ENCODE data around the gene EEA1.
A peak's percentile ranks its signal among the peaks of the same experiment; 100 is the strongest.

Gene EEA1

GRCh38 chr12:92928962-92929915, at the start of gene EEA1:
EEA1 (minus strand) TSS chr12:92929295; CDS start chr12:92929066, 229 bp downstream.
- ChIA-PET POLR2A (interaction anchor here (1.3 to 1.4 kb wide), 4 partner anchors 13 to 143 kb away, joined by 3 to 4 read pairs (median 3); no protein-coding TSS in a partner anchor), CTCF (no interaction called here)
- peak; percentile 99 for TF ChIP-seq L3MBTL2 (conservative IDR thresholded peaks at IDR 0.05)
- TF ChIP-seq ELF4 (IDR thresholded peaks at IDR 0.05) = peak; percentile 69
- peak; percentile 98 for TF ChIP-seq PKNOX1 (IDR thresholded peaks at IDR 0.05)
- TF ChIP-seq ARNT (IDR thresholded peaks at IDR 0.05) = no peak
- DNase-seq (ENCODE audit: extremely low spot score) = peak; percentile 96

- TF ChIP-seq CTBP1 (IDR thresholded peaks at IDR 0.05; ENCODE audit: borderline replicate concordance) (no peak), L3MBTL2 (conservative IDR thresholded peaks at IDR 0.05) (no peak), SUZ12 (IDR thresholded peaks at IDR 0.05) (no peak), ELF4 (IDR thresholded peaks at IDR 0.05) (no peak), FOXM1 (IDR thresholded peaks at IDR 0.05; ENCODE audit: borderline replicate concordance) (no peak), NFRKB (IDR thresholded peaks at IDR 0.05) (no peak), LEF1 (IDR thresholded peaks at IDR 0.05; ENCODE audit: borderline replicate concordance) (no peak), FOXK2 (IDR thresholded peaks at IDR 0.05) (no peak), ARNT (IDR thresholded peaks at IDR 0.05) (no peak), FOXA1 (IDR thresholded peaks at IDR 0.05) (no peak), ZNF384 (IDR thresholded peaks at IDR 0.05) (no peak), PKNOX1 (IDR thresholded peaks at IDR 0.05) (no peak), SP1 (IDR thresholded peaks at IDR 0.05) (no peak), BHLHE40 (IDR thresholded peaks at IDR 0.05; ENCODE audit: borderline replicate concordance) (no peak), TARDBP (IDR thresholded peaks at IDR 0.05) (no peak), HDGF (IDR thresholded peaks at IDR 0.05; ENCODE audit: borderline replicate concordance) (no peak)
- POLR2A ChIA-PET = no interaction called here
- CTCF ChIA-PET = interaction anchor here (0.7 to 1.0 kb wide), 2 partner anchors 9 to 291 kb away, joined by 3 to 6 read pairs; no protein-coding TSS in a partner anchor
- DNase-seq (ENCODE audit: extremely low spot score) = no peak
These were observed 49.5 kb upstream of the EEA1 start for GRCh38 chr12:92978607-92979006.

- TF ChIP-seq PKNOX1 (IDR thresholded peaks at IDR 0.05) (no peak), NFRKB (IDR thresholded peaks at IDR 0.05) (no peak), BHLHE40 (IDR thresholded peaks at IDR 0.05; ENCODE audit: borderline replicate concordance) (no peak), HDGF (IDR thresholded peaks at IDR 0.05; ENCODE audit: borderline replicate concordance) (no peak), FOXK2 (IDR thresholded peaks at IDR 0.05) (no peak), TARDBP (IDR thresholded peaks at IDR 0.05) (no peak), ARNT (IDR thresholded peaks at IDR 0.05) (no peak), LEF1 (IDR thresholded peaks at IDR 0.05; ENCODE audit: borderline replicate concordance) (no peak), FOXM1 (IDR thresholded peaks at IDR 0.05; ENCODE audit: borderline replicate concordance) (no peak), FOXA1 (IDR thresholded peaks at IDR 0.05) (no peak), L3MBTL2 (conservative IDR thresholded peaks at IDR 0.05) (no peak), CTBP1 (IDR thresholded peaks at IDR 0.05; ENCODE audit: borderline replicate concordance) (no peak), SP1 (IDR thresholded peaks at IDR 0.05) (no peak), ELF4 (IDR thresholded peaks at IDR 0.05) (no peak)
- POLR2A ChIA-PET = no interaction called here
- CTCF ChIA-PET = interaction anchor here (0.6 kb wide), 1 partner anchor 354 kb away, joined by 3 read pairs; no protein-coding TSS in a partner anchor
- no peak for DNase-seq (ENCODE audit: extremely low spot score)
These were observed 48.2 kb upstream of the EEA1 start for GRCh38 chr12:92977326-92977725.

GRCh38 chr12:92974759-92975158, 45.7 kb upstream of the EEA1 start:
- TF ChIP-seq FOXK2 (IDR thresholded peaks at IDR 0.05) (no peak), BHLHE40 (IDR thresholded peaks at IDR 0.05; ENCODE audit: borderline replicate concordance) (no peak), PKNOX1 (IDR thresholded peaks at IDR 0.05) (no peak), NFRKB (IDR thresholded peaks at IDR 0.05) (no peak), CTBP1 (IDR thresholded peaks at IDR 0.05; ENCODE audit: borderline replicate concordance) (no peak), LEF1 (IDR thresholded peaks at IDR 0.05; ENCODE audit: borderline replicate concordance) (no peak), L3MBTL2 (conservative IDR thresholded peaks at IDR 0.05) (no peak), HDGF (IDR thresholded peaks at IDR 0.05; ENCODE audit: borderline replicate concordance) (no peak), TARDBP (IDR thresholded peaks at IDR 0.05) (no peak), FOXA1 (IDR thresholded peaks at IDR 0.05) (no peak), ARNT (IDR thresholded peaks at IDR 0.05) (no peak), SP1 (IDR thresholded peaks at IDR 0.05) (no peak), SUZ12 (IDR thresholded peaks at IDR 0.05) (no peak), ZNF384 (IDR thresholded peaks at IDR 0.05) (no peak), ELF4 (IDR thresholded peaks at IDR 0.05) (no peak), FOXM1 (IDR thresholded peaks at IDR 0.05; ENCODE audit: borderline replicate concordance) (no peak)
- no peak for DNase-seq (ENCODE audit: extremely low spot score)
- ChIA-PET CTCF (no interaction called here), POLR2A (no interaction called here)

- CTCF ChIA-PET = interaction anchor here (0.6 to 0.8 kb wide), 2 partner anchors 42 to 219 kb away, joined by 3 read pairs; no protein-coding TSS in a partner anchor
- DNase-seq (ENCODE audit: extremely low spot score) = no peak
- POLR2A ChIA-PET = no interaction called here
- no peak for TF ChIP-seq FOXM1 (IDR thresholded peaks at IDR 0.05; ENCODE audit: borderline replicate concordance)
- TF ChIP-seq ZNF384 (IDR thresholded peaks at IDR 0.05) = no peak
- TF ChIP-seq BHLHE40 (IDR thresholded peaks at IDR 0.05; ENCODE audit: borderline replicate concordance) = no peak
- no peak for TF ChIP-seq NFRKB (IDR thresholded peaks at IDR 0.05)
- TF ChIP-seq PKNOX1 (IDR thresholded peaks at IDR 0.05) = no peak
- TF ChIP-seq LEF1 (IDR thresholded peaks at IDR 0.05; ENCODE audit: borderline replicate concordance) = no peak
- no peak for TF ChIP-seq SP1 (IDR thresholded peaks at IDR 0.05)
These were observed 44.5 kb upstream of the EEA1 start for GRCh38 chr12:92973614-92974013.

Measured in HEK293T (cell line).